Muscle layer of colon (tissue), 2 donors: ENCODE measurements around the gene RAD23A.
A peak's percentile ranks its signal among the peaks of the same experiment; 100 is the strongest.

Experiments used
- H3K27ac ChIP-seq: one replicate; pipeline ENCODE4 v1.7.0; 2013; ENCODE audit warnings: low read depth, mild to moderate bottlenecking, low read length, moderate library complexity
- H3K27me3 ChIP-seq, 2 donors: one replicate each; pipeline ENCODE4 v1.7.0; 2013; ENCODE audit warnings: low read length in 2 of 2, mild to moderate bottlenecking in 2 of 2; ENCODE audit not compliant: insufficient read depth in 2 of 2, control insufficient read depth in 1 of 2
- H3K36me3 ChIP-seq: one replicate; pipeline ENCODE4 v1.7.0; 2013; ENCODE audit warnings: mild to moderate bottlenecking, low read length; ENCODE audit not compliant: insufficient read depth
- H3K4me1 ChIP-seq: one replicate; pipeline ENCODE4 v1.7.0; 2013; ENCODE audit warnings: mild to moderate bottlenecking, low read length; ENCODE audit not compliant: insufficient read depth
- H3K4me3 ChIP-seq, 2 donors: one replicate each; pipeline ENCODE4 v1.7.0; 2013; ENCODE audit warnings: low read length in 2 of 2, low read depth in 1 of 2, mild to moderate bottlenecking in 1 of 2, moderate library complexity in 1 of 2
- H3K9ac ChIP-seq: one replicate; pipeline ENCODE4 v1.7.0; 2013; ENCODE audit warnings: low read length
- H3K9me3 ChIP-seq: one replicate; pipeline ENCODE4 v1.7.0; 2013; ENCODE audit warnings: mild to moderate bottlenecking, low read length
- donor health status: abdominal sarcoma.
- donor health status: Adenocarcinoma of cecum.

The RAD23A gene

DNA sequence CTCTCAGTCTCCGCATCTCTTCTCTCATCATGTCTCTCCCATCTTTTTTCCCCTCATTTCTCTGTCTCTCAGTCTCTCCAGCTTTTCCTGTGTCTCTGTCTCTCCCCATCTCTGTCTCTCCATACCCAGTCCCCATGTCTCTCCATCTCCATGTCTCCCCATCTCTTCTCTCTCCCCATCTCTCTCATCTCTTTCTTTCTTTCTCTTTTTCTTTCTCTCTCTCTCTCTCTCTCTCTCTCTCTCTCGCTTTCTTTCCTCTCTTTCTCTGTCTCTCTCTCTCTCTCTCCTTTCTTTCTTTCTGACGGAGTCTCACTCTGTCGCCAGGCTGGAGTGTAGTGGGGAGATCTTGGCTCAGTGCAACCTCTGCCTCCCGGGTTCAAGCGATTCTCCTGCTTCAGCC lies 37.0 kb downstream of the RAD23A start:
- Histone ChIP-seq H3K27ac (no peak overlapping the region), H3K9me3 (no peaks in the 10 kb centered on the region), H3K4me1 (peaks cover 22% of the 10 kb centered on the region), H3K36me3 (no peaks in the 10 kb centered on the region), H3K27me3 (no peaks in the 10 kb centered on the region), H3K9ac (peak overlapping the region; percentile 39), H3K4me3 (no peak overlapping the region)

- H3K36me3 ChIP-seq, result no peaks in the 10 kb centered on the region
- H3K27ac ChIP-seq, result no peak overlapping the region
- no peaks in the 10 kb centered on the region for H3K9me3 ChIP-seq
- H3K27me3 ChIP-seq, result no peaks in the 10 kb centered on the region
- peak overlapping the region; percentile 39 for H3K9ac ChIP-seq
- peaks cover 20% of the 10 kb centered on the region for H3K4me1 ChIP-seq
- peak overlapping the region; percentile 31 to 35 for H3K4me3 ChIP-seq
These were observed 37.4 kb downstream of the RAD23A start for GRCh38 chr19:12983091-12983490.

DNA sequence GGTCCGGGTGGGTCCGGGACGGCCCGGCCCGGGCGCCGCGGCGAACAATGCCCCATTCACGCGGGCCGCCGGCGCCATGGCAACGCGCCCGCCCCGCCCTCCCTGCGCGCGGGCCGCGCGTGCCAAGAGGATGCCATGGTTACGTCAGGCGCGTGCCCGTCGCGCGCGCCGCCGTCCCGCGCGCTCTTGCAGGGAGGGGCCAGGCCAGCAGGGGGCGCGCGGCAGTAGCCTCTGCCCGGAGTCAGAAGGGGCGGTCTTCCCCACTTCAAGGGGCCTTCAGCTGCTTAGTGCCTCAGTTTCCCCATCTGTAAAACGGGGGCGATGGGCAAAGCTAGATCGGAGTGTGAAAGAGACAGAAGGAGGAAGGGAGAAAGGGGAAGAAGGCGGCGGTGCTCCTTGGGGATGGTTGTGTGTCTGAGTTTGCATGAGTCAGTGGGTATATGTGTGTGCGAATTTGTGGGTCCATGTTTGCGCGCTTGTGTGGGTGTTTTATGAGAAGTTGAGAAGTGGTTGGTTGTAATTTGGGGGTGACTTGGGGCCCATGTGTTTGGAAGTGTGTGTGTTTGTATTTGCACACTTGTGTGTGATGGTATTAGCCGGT lies 38.0 kb downstream of the RAD23A start:
- Histone ChIP-seq H3K4me1 (peaks cover 19% of the 10 kb centered on the region), H3K36me3 (no peaks in the 10 kb centered on the region), H3K27me3 (no peaks in the 10 kb centered on the region), H3K9ac (peak overlapping the region; percentile 39), H3K4me3 (peak overlapping the region; percentile 31 to 35), H3K9me3 (no peaks in the 10 kb centered on the region), H3K27ac (no peak overlapping the region)

DNA sequence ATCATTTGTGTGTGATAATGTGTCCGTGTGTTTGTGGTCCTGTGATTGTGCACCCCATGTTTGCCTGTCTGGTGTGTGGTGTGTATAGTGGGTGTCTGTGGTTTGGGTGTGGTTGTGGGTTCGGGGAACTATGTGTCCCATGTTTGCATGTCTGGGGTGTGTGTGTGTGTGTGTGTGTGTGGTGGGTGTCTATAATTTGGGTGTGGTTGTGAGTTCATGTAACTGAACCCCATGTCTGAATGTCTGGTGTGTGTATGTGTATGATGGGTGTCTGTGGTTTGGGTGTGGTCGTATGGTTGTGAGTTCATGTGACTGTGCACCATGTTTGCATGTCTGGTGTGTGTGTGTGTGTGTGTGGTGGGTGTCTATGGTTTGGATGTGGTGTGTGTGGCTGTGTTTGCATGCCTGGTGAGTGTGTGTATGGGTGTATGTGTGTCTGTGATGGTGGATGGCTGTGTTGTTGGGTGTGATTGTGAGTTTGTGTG lies 38.5 kb downstream of the RAD23A start:
- H3K9ac ChIP-seq, result no peak overlapping the region
- peaks cover 19% of the 10 kb centered on the region for H3K4me1 ChIP-seq
- H3K4me3 ChIP-seq, result no peak overlapping the region
- H3K27ac ChIP-seq, result no peak overlapping the region
- H3K27me3 ChIP-seq, result no peaks in the 10 kb centered on the region
- no peaks in the 10 kb centered on the region for H3K36me3 ChIP-seq
- no peaks in the 10 kb centered on the region for H3K9me3 ChIP-seq

DNA sequence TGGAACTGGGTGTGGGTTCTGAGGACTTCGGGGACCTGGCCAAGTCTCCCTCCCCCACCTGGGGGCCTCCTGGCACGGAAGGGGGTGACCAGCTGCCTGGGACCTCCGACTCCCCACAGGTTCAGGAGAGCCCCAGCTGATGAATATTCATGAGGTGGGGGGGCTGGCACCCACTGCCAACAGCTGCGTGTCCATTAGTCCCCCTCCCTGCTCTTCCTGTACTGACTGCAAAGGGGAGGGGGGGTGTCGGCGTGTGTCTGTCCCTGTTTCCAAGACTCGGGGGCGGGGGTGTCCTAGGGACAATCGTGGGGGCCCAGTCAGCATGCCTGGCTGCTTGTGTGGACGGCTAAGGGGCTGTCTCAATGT lies 39.0 kb downstream of the RAD23A start:
- H3K27ac ChIP-seq, result no peak overlapping the region
- no peak overlapping the region for H3K9ac ChIP-seq
- no peak overlapping the region for H3K4me3 ChIP-seq
- H3K36me3 ChIP-seq, result no peaks in the 10 kb centered on the region
- no peaks in the 10 kb centered on the region for H3K27me3 ChIP-seq
- H3K4me1 ChIP-seq, result peaks cover 19% of the 10 kb centered on the region
- H3K9me3 ChIP-seq, result no peaks in the 10 kb centered on the region

DNA sequence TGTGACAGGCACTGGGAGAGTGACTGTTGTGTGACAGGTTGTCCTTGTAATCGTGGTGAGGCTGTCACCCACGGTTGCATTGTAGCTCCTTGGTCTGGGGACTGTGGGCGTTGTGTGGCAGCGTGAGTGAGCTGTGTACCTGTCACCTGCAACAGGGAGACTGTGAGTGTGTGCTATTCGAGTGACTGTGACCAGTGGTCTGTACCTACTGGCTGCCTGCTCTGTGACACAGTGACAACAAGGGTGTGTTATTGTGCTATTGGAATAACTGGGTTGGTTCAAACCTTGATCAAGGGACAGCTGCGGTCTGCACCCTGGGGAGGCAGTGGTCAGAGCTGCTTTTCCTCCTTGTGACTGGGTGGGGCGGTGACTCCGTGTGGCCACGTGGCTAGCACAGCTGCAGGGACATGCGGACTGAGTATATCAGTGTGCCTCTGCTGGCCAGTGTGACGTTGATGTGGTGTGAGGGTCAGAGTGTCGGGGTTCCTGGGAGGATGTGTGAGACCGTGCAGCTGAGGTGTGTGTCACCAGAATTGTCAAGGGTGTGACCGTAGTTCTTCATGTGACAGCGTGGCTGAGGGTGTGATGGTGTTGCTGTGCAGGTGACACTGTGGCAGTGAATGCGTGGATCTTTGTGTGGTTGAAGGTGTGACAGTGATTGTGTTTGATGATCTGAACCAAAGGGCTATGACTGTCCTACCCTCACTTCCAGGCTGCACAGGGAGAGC lies 39.6 kb downstream of the RAD23A start:
- no peaks in the 10 kb centered on the region for H3K9me3 ChIP-seq
- H3K4me3 ChIP-seq, result no peak overlapping the region
- H3K27ac ChIP-seq, result no peak overlapping the region
- H3K4me1 ChIP-seq, result peaks cover 19% of the 10 kb centered on the region
- H3K27me3 ChIP-seq, result no peaks in the 10 kb centered on the region
- H3K36me3 ChIP-seq, result no peaks in the 10 kb centered on the region
- no peak overlapping the region for H3K9ac ChIP-seq

DNA sequence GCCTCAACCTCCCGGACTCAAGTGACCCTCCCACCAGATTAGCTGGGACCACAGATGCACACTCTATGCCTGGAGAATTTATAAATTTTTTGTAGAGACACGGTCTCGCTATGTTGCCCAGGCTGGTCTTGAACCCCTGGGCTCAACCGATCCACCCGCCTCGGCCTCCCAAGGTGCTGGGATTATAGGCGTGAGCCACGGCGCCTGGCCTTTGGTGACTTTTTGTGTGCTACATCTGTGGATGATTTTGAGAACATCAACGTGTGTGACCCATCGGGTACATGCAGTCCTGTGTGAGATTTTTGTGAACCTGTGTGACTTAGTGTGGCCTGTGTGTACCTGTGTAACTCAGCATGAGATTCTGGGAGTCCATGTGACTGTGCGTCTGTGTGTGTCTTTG lies 41.1 kb downstream of the RAD23A start:
- no peak overlapping the region for H3K27ac ChIP-seq
- H3K4me1 ChIP-seq, result peaks cover 19% of the 10 kb centered on the region
- no peaks in the 10 kb centered on the region for H3K27me3 ChIP-seq
- H3K36me3 ChIP-seq, result no peaks in the 10 kb centered on the region
- H3K9ac ChIP-seq, result no peak overlapping the region
- H3K9me3 ChIP-seq, result no peaks in the 10 kb centered on the region
- H3K4me3 ChIP-seq, result no peak overlapping the region

GRCh38 chr19:12987190-12987589 lies 41.5 kb downstream of the RAD23A start:
- H3K27me3 ChIP-seq, result no peaks in the 10 kb centered on the region
- no peak overlapping the region for H3K4me3 ChIP-seq
- peaks cover 19% of the 10 kb centered on the region for H3K4me1 ChIP-seq
- H3K9me3 ChIP-seq, result no peaks in the 10 kb centered on the region
- no peak overlapping the region for H3K27ac ChIP-seq
- H3K36me3 ChIP-seq, result no peaks in the 10 kb centered on the region
- H3K9ac ChIP-seq, result no peak overlapping the region

- no peaks in the 10 kb centered on the region for H3K27me3 ChIP-seq
- peaks cover 19% of the 10 kb centered on the region for H3K4me1 ChIP-seq
- H3K4me3 ChIP-seq, result no peak overlapping the region
- H3K36me3 ChIP-seq, result no peaks in the 10 kb centered on the region
- no peaks in the 10 kb centered on the region for H3K9me3 ChIP-seq
- no peak overlapping the region for H3K9ac ChIP-seq
- H3K27ac ChIP-seq, result no peak overlapping the region
These were observed 42.1 kb downstream of the RAD23A start for GRCh38 chr19:12987781-12988180.

DNA sequence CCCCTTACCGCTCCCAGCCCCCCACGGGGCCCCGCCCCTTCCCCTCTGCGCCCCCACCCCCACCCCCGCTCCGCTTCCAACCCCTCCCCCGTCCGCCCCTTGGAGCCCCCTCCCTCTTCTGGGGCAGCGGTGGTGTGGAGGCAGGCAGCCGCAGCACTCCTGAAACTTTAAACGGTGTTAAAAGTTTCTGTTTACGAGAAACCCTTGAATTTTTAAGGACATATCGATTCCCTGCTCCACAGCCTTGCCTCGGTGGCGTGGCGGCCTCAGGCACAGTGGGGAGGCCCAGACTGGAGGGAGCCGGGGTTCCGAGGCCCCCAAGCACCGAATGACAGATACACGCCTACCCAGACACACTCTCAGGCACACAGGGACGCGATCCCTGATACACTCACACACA lies 44.8 kb downstream of the RAD23A start:
- H3K36me3 ChIP-seq, result no peaks in the 10 kb centered on the region
- no peaks in the 10 kb centered on the region for H3K9me3 ChIP-seq
- H3K9ac ChIP-seq, result no peak overlapping the region
- no peaks in the 10 kb centered on the region for H3K4me1 ChIP-seq
- H3K27me3 ChIP-seq, result no peaks in the 10 kb centered on the region
- no peak overlapping the region for H3K4me3 ChIP-seq
- H3K27ac ChIP-seq, result no peak overlapping the region

DNA sequence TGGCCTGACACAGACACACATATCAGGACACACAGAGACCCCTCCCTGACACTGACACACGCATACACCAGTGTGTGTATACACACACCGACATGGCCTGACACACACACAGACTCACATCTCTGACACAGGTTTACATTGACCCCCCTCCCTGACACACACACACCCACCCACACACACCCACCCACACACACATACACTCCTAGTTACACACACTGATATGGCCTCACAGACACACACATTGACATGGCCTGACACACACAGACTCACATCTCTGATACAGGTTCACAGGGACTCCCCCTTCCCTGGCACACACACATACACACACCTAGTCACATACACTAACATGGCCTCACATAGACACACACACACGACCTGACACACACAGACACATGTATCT lies 45.2 kb downstream of the RAD23A start:
- H3K9ac ChIP-seq, result no peak overlapping the region
- no peaks in the 10 kb centered on the region for H3K27me3 ChIP-seq
- H3K4me1 ChIP-seq, result no peaks in the 10 kb centered on the region
- no peak overlapping the region for H3K4me3 ChIP-seq
- H3K9me3 ChIP-seq, result no peaks in the 10 kb centered on the region
- no peaks in the 10 kb centered on the region for H3K36me3 ChIP-seq
- H3K27ac ChIP-seq, result no peak overlapping the region

- H3K9me3 ChIP-seq, result no peaks in the 10 kb centered on the region
- no peak overlapping the region for H3K27ac ChIP-seq
- no peak overlapping the region for H3K9ac ChIP-seq
- no peak overlapping the region for H3K4me3 ChIP-seq
- H3K27me3 ChIP-seq, result no peaks in the 10 kb centered on the region
- no peaks in the 10 kb centered on the region for H3K4me1 ChIP-seq
- no peaks in the 10 kb centered on the region for H3K36me3 ChIP-seq
These were observed 45.6 kb downstream of the RAD23A start for GRCh38 chr19:12991296-12991695.
